Mucosa of descending colon (tissue), 3 donors: Measurements from ENCODE around the gene AOPEP. TPM values are rescaled to one million over a fixed set of nuclear protein-coding genes. Genes with fewer than 3 reads are reported as not detected.

Experiments used
- ATAC-seq: fragments of 200-7000 bp; cut with Tn5 transposase; one replicate; pipeline ENCODE4 v1.9.1; 2020; ENCODE audit warnings: mild to moderate bottlenecking, moderate library complexity
- DNase-seq, 3 donors: peaks; one replicate each; pipeline ENCODE4 v3.0.0-alpha.2; 2020
- H3K36me3 ChIP-seq: fragments of 200-600 bp; one replicate; pipeline ENCODE4 v1.8.0; 2021; ENCODE audit warnings: low read depth, mild to moderate bottlenecking
- H3K4me1 ChIP-seq: fragments of 200-600 bp; one replicate; pipeline ENCODE4 v1.8.0; 2021; ENCODE audit warnings: low read depth, mild to moderate bottlenecking
- H3K4me3 ChIP-seq: fragments of 200-600 bp; one replicate; pipeline ENCODE4 v1.8.0; 2021; ENCODE audit warnings: mild to moderate bottlenecking
- H3K9me3 ChIP-seq: fragments of 200-600 bp; one replicate; pipeline ENCODE4 v1.8.0; 2021; ENCODE audit warnings: mild to moderate bottlenecking
- CTCF ChIP-seq: fragments of 200-600 bp; IDR thresholded peaks from one replicate; pipeline ENCODE4 v1.8.0; 2022; ENCODE audit warnings: antibody characterized with exemption, mild to moderate bottlenecking
- intact Hi-C, 2 donors: fragments of 100-400 bp; cut with DNase I in 1 of 2; cut with micrococcal nuclease in 1 of 2; formaldehyde crosslinking; loops; one replicate each; pipeline versions ENCODE4 v1.11.0 to v1.11.1; 2022; cut with DNase I, micrococcal nuclease
- total RNA-seq, 3 donors: library from RNA; stranded (reverse); fragmentation: NEBNext Ultra II Directional in 2 of 3; extraction: Animal tissue kit (Norgen Biotek cat#: 25700) in 2 of 3; gene quantifications; one replicate each; pipeline versions ENCODE4 v1.2.1 to v1.2.4, GENCODE V29; 2021 to 2023
- donor health status: DM: no; HTN: no; CAD: no; lungs with moderate emphysema.
- donor health status: DM: no; HTN: no; CAD: no.
- donor health status: DM: no; HTN: yes; CAD: no.

AOPEP gene
- total RNA-seq, 3 donors from 2014 or later, result 47.5 to 102 (median 57.8) TPM

GRCh38 chr9:94921656-94922055 lies 195.2 kb downstream of the AOPEP start:
- ATAC-seq (no peak), DNase-seq (no peak)
- Histone ChIP-seq H3K36me3 (no peaks in the 10 kb centered on the region), H3K4me1 (peaks cover 13% of the 10 kb centered on the region), H3K9me3 (no peaks in the 10 kb centered on the region), H3K4me3 (no peak overlapping the region)
- intact Hi-C loops, result loop anchor here in 1 of 2 donors (10.0 kb wide), 1 partner anchor 73 kb away; no protein-coding TSS in a partner anchor
- TF ChIP-seq CTCF, result no peak

- no peaks in the 10 kb centered on the region for H3K9me3 ChIP-seq
- DNase-seq (no peak), ATAC-seq (peak; percentile 7)
- H3K36me3 ChIP-seq, result no peaks in the 10 kb centered on the region
- no peak overlapping the region for H3K4me3 ChIP-seq
- TF ChIP-seq CTCF, result no peak
- intact Hi-C loops, result loop anchor here in 1 of 2 donors (10.0 kb wide), 1 partner anchor 73 kb away; no protein-coding TSS in a partner anchor
- peaks cover 13% of the 10 kb centered on the region for H3K4me1 ChIP-seq
Observed at GRCh38 chr9:94922098-94922607, 195.7 kb downstream of the AOPEP start.

- H3K4me3 ChIP-seq, result no peak overlapping the region
- H3K36me3 ChIP-seq, result no peaks in the 10 kb centered on the region
- DNase-seq (no peak), ATAC-seq (no peak)
- intact Hi-C loops, result loop anchor here in 1 of 2 donors (10.0 kb wide), 1 partner anchor 72 kb away; no protein-coding TSS in a partner anchor
- peaks cover 13% of the 10 kb centered on the region for H3K4me1 ChIP-seq
- TF ChIP-seq CTCF, result no peak
- no peaks in the 10 kb centered on the region for H3K9me3 ChIP-seq
Observed at GRCh38 chr9:94922691-94923107, 196.2 kb downstream of the AOPEP start.

- TF ChIP-seq CTCF, result no peak
- intact Hi-C loops, result loop anchor here in 1 of 2 donors (10.0 kb wide), 1 partner anchor 71 kb away; no protein-coding TSS in a partner anchor
- no peak overlapping the region for H3K4me3 ChIP-seq
- H3K36me3 ChIP-seq, result no peaks in the 10 kb centered on the region
- peaks cover 13% of the 10 kb centered on the region for H3K4me1 ChIP-seq
- no peaks in the 10 kb centered on the region for H3K9me3 ChIP-seq
- no peak for ATAC-seq
- DNase-seq, result no peak
Observed at GRCh38 chr9:94923326-94924089, 197.0 kb downstream of the AOPEP start.

- H3K4me1 ChIP-seq, result peaks cover 11% of the 10 kb centered on the region
- ATAC-seq (peak; percentile 62), DNase-seq (peak in 2 of 3 donors; percentile 47 to 49)
- no peaks in the 10 kb centered on the region for H3K36me3 ChIP-seq
- no peak for TF ChIP-seq CTCF
- H3K9me3 ChIP-seq, result no peaks in the 10 kb centered on the region
- intact Hi-C loops, result loop anchor here in 1 of 2 donors (10.0 kb wide), 1 partner anchor 69 kb away; no protein-coding TSS in a partner anchor
- no peak overlapping the region for H3K4me3 ChIP-seq
Observed at GRCh38 chr9:94925751-94926430, 199.4 kb downstream of the AOPEP start.
